GM12878 (cell line): ENCODE data around the gene BNIP3. TPM values are rescaled to one million over a fixed set of nuclear protein-coding genes. Genes with fewer than 3 reads are reported as not detected.
A peak's percentile ranks its signal among the peaks of the same experiment; 100 is the strongest.

Experiments
- BCL11A ChIP-seq: IDR thresholded peaks from 2 replicates; pipeline ENCODE4 v1.6.1; 2011; ENCODE audit warnings: low read depth, low read length
- CHD1 ChIP-seq: IDR thresholded peaks from 2 replicates; pipeline ENCODE4 v1.6.1; 2012; ENCODE audit warnings: low read depth, low read length, improper control_type of control experiment
- FOS ChIP-seq: IDR thresholded peaks from 3 replicates; pipeline ENCODE4 v1.6.1; 2011; ENCODE audit warnings: borderline replicate concordance; ENCODE audit not compliant: insufficient read length; ENCODE audit errors: extremely low read depth
- HDAC2 ChIP-seq: fragments of 200-600 bp; sonication (generic); IDR thresholded peaks from 2 replicates; pipeline ENCODE4 v1.6.1; 2017
- LARP7 ChIP-seq: fragments of 450-650 bp; IDR thresholded peaks from 2 replicates; pipeline ENCODE4 v1.6.1; 2017; ENCODE audit warnings: mild to moderate bottlenecking
- MYC ChIP-seq: IDR thresholded peaks from 2 replicates; pipeline ENCODE4 v1.6.1; 2011; ENCODE audit warnings: mild to moderate bottlenecking, low read length, moderate library complexity, inconsistent platforms; ENCODE audit not compliant: insufficient read depth, insufficient replicate concordance, insufficient read length, severe bottlenecking
- NR2F1 ChIP-seq: fragments of 450-650 bp; conservative IDR thresholded peaks from 2 replicates; pipeline ENCODE4 v1.6.1; 2017; ENCODE audit warnings: mild to moderate bottlenecking
- PAX8 ChIP-seq: fragments of 450-650 bp; IDR thresholded peaks from 2 replicates; pipeline ENCODE4 v1.6.1; 2017; ENCODE audit warnings: mild to moderate bottlenecking, moderate library complexity
- PML ChIP-seq: IDR thresholded peaks from 2 replicates; pipeline ENCODE4 v1.6.1; 2012; ENCODE audit warnings: low read length, inconsistent platforms
- RFX5 ChIP-seq: IDR thresholded peaks from 2 replicates; pipeline ENCODE4 v1.6.1; 2011; ENCODE audit warnings: low read depth, low read length, improper control_type of control experiment
- RUNX3 ChIP-seq: IDR thresholded peaks from 2 replicates; pipeline ENCODE4 v1.6.1; 2012; ENCODE audit warnings: low read length, inconsistent platforms
- SIN3A ChIP-seq: IDR thresholded peaks from 2 replicates; pipeline ENCODE4 v1.6.1; 2012; ENCODE audit warnings: low read depth, low read length, improper control_type of control experiment
- SPI1 ChIP-seq: IDR thresholded peaks from 2 replicates; pipeline ENCODE4 v1.6.1; 2011; ENCODE audit warnings: low read depth, mild to moderate bottlenecking, low read length, moderate library complexity, borderline replicate concordance; ENCODE audit not compliant: insufficient read depth
- TCF12 ChIP-seq: IDR thresholded peaks from 2 replicates; pipeline ENCODE4 v1.6.1; 2011; ENCODE audit warnings: low read depth, mild to moderate bottlenecking, low read length
- WRNIP1 ChIP-seq: IDR thresholded peaks from 2 replicates; pipeline ENCODE4 v1.6.1; 2011; ENCODE audit warnings: low read depth, low read length, improper control_type of control experiment, borderline replicate concordance
- ZNF384 ChIP-seq: IDR thresholded peaks from 2 replicates; pipeline ENCODE4 v1.6.1; 2012; ENCODE audit warnings: low read depth, mild to moderate bottlenecking, low read length, improper control_type of control experiment, borderline replicate concordance
- ZZZ3 ChIP-seq: IDR thresholded peaks from 2 replicates; pipeline ENCODE4 v1.6.1; 2011; ENCODE audit warnings: low read depth; ENCODE audit not compliant: control insufficient read depth, insufficient read length
- polyA plus RNA-seq, 11 experiments: library from polyadenylated mRNA; depleted of rRNA in 4 of 11; unstranded in 6 of 11; stranded (reverse) in 5 of 11; fragments of >200 nt; fragmentation: Nextera tagmentation in 4 of 11; fragmentation: Illumina TruSeq in 1 of 11; extraction: Ambion mirVana in 4 of 11; extraction: Trizol in 1 of 11; gene quantifications; 1 replicate in 1 of 11; 2 replicates in 10 of 11; pipeline versions ENCODE4 v1.2.1 to v1.2.3, GENCODE V29; 2011 to 2016; ENCODE audit warnings: inconsistent platforms in 2 of 11, missing spikeins in 2 of 11, low read depth in 1 of 11
- total RNA-seq, 4 experiments: library from RNA; depleted of rRNA in 3 of 4; stranded (reverse); fragments of >200 nt in 3 of 4; fragmentation: Illumina TruSeq in 1 of 4; extraction: Trizol in 1 of 4; gene quantifications; 2 replicates each; pipeline versions ENCODE4 v1.2.1 to v1.2.3, GENCODE V29; 2013 to 2021
- TF ChIP-seq, protein P1 (sequence below): IDR thresholded peaks from 2 replicates; pipeline ENCODE4 v1.6.1; 2012; ENCODE audit warnings: improper control_type of control experiment, low read depth, low read length; ENCODE audit not compliant: insufficient replicate concordance
- TF ChIP-seq, protein P2 (sequence below): fragments of 450-650 bp; IDR thresholded peaks from 2 replicates; pipeline ENCODE4 v1.6.1; 2016; ENCODE audit warnings: mild to moderate bottlenecking
- TF ChIP-seq, protein P3 (sequence below): fragments of 450-650 bp; IDR thresholded peaks from 2 replicates; pipeline ENCODE4 v1.6.1; 2017; ENCODE audit warnings: low read depth, mild to moderate bottlenecking, moderate library complexity
- TF ChIP-seq, protein P4 (sequence below): IDR thresholded peaks from 2 replicates; pipeline ENCODE4 v1.6.1; 2011; ENCODE audit warnings: low read depth, low read length, improper control_type of control experiment, borderline replicate concordance

The BNIP3 gene
- total and polyA plus RNA-seq, 10 of the 15 experiments (the other 5 are each of a cell fraction or from before 2014, with no cell fraction given), result 7.7 to 122 (median 29.9) TPM

DNA sequence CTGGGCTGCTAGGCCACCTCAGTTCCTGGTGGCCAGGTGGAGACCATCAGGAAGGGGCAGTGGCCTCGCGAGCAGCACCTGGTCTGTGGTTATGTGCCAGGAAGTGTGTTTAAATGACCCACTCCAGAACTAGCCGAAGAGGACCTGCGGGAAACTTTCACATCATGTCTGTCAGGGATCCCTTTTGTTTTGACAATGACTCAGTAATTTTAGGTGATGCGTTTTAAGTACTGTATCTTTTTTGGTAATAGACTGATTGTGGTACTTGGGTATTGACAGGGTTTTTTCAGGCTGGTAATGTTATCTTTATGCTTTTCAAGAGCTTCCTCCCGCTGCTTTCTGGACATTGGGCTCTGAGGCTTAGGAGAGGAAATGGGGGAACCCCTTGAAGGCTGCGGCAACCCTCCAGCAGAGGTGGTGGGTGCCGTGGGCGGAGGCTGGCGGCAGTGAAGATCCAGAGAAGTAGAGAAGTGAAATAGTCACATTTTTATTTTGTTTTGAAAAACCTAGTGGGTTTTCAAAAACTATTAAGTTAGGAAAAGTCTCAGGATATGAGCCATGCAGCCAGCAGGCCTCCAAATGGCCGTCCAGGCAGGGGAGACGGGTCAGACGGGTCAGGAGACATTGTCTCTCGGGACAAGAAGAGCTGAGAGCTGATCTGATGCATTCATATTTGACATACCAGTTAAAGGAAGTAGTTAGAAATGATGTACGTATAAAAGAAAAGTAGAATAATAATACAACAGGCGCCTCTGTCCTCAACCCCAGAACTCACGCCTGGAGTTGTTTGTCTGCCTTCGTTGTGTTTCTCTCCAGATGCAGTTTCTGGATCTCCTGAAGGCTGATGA, 53.3 kb downstream of the BNIP3 start (continued):
- TF ChIP-seq, protein P1, sequence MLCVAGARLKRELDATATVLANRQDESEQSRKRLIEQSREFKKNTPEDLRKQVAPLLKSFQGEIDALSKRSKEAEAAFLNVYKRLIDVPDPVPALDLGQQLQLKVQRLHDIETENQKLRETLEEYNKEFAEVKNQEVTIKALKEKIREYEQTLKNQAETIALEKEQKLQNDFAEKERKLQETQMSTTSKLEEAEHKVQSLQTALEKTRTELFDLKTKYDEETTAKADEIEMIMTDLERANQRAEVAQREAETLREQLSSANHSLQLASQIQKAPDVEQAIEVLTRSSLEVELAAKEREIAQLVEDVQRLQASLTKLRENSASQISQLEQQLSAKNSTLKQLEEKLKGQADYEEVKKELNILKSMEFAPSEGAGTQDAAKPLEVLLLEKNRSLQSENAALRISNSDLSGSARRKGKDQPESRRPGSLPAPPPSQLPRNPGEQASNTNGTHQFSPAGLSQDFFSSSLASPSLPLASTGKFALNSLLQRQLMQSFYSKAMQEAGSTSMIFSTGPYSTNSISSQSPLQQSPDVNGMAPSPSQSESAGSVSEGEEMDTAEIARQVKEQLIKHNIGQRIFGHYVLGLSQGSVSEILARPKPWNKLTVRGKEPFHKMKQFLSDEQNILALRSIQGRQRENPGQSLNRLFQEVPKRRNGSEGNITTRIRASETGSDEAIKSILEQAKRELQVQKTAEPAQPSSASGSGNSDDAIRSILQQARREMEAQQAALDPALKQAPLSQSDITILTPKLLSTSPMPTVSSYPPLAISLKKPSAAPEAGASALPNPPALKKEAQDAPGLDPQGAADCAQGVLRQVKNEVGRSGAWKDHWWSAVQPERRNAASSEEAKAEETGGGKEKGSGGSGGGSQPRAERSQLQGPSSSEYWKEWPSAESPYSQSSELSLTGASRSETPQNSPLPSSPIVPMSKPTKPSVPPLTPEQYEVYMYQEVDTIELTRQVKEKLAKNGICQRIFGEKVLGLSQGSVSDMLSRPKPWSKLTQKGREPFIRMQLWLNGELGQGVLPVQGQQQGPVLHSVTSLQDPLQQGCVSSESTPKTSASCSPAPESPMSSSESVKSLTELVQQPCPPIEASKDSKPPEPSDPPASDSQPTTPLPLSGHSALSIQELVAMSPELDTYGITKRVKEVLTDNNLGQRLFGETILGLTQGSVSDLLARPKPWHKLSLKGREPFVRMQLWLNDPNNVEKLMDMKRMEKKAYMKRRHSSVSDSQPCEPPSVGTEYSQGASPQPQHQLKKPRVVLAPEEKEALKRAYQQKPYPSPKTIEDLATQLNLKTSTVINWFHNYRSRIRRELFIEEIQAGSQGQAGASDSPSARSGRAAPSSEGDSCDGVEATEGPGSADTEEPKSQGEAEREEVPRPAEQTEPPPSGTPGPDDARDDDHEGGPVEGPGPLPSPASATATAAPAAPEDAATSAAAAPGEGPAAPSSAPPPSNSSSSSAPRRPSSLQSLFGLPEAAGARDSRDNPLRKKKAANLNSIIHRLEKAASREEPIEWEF, result no peak
- TF ChIP-seq CHD1 (no peak), PAX8 (no peak), ZNF384 (no peak), SIN3A (no peak), WRNIP1 (no peak), TCF12 (peak; percentile 57; the same call in 1 of the 2 replicates), NR2F1 (0 out of 2 replicates have a peak, but pooled peaks have one; percentile 31), MYC (no peak), ZZZ3 (no peak), RUNX3 (peak; percentile 57), HDAC2 (no peak), SPI1 (peak; percentile 29; the same call in 1 of the 2 replicates), RFX5 (no peak), BCL11A (no peak), LARP7 (no peak), FOS (no peak), PML (no peak)
- TF ChIP-seq, protein P2, sequence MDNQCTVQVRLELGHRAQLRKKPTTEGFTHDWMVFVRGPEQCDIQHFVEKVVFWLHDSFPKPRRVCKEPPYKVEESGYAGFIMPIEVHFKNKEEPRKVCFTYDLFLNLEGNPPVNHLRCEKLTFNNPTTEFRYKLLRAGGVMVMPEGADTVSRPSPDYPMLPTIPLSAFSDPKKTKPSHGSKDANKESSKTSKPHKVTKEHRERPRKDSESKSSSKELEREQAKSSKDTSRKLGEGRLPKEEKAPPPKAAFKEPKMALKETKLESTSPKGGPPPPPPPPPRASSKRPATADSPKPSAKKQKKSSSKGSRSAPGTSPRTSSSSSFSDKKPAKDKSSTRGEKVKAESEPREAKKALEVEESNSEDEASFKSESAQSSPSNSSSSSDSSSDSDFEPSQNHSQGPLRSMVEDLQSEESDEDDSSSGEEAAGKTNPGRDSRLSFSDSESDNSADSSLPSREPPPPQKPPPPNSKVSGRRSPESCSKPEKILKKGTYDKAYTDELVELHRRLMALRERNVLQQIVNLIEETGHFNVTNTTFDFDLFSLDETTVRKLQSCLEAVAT, result no peak
- TF ChIP-seq, protein P3, sequence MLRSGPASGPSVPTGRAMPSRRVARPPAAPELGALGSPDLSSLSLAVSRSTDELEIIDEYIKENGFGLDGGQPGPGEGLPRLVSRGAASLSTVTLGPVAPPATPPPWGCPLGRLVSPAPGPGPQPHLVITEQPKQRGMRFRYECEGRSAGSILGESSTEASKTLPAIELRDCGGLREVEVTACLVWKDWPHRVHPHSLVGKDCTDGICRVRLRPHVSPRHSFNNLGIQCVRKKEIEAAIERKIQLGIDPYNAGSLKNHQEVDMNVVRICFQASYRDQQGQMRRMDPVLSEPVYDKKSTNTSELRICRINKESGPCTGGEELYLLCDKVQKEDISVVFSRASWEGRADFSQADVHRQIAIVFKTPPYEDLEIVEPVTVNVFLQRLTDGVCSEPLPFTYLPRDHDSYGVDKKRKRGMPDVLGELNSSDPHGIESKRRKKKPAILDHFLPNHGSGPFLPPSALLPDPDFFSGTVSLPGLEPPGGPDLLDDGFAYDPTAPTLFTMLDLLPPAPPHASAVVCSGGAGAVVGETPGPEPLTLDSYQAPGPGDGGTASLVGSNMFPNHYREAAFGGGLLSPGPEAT, result 0 out of 2 replicates have a peak, but pooled peaks have one; percentile 33
- TF ChIP-seq, protein P4, sequence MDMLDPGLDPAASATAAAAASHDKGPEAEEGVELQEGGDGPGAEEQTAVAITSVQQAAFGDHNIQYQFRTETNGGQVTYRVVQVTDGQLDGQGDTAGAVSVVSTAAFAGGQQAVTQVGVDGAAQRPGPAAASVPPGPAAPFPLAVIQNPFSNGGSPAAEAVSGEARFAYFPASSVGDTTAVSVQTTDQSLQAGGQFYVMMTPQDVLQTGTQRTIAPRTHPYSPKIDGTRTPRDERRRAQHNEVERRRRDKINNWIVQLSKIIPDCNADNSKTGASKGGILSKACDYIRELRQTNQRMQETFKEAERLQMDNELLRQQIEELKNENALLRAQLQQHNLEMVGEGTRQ, result no peak
